Left kidney (tissue), 8 donors: Measurements from ENCODE around the gene RBM4. TPM values are rescaled to one million over a fixed set of nuclear protein-coding genes. Genes with fewer than 3 reads are reported as not detected.
"Not testable (repeated sequence)": the region's sequence is repeated elsewhere in the genome, so short reads cannot be mapped to it uniquely, and the experiment has no call there.

Experiments
- DNase-seq: peaks from one replicate; pipeline ENCODE4 v3.0.0-alpha.2; 2013
- long read RNA-seq, 8 donors: transcript quantifications; one replicate each; lab custom pipeline, GENCODE V29; 2026
- polyA plus RNA-seq: library from polyadenylated mRNA; unstranded; fragments of 120-200 nt; gene quantifications from one replicate; pipeline ENCODE4 v1.2.1, GENCODE V29; 2013; ENCODE audit not compliant: insufficient read length

Gene RBM4
- 258 TPM for polyA plus RNA-seq
- long read RNA-seq, donor 1, transcript RBM4-205 (3 exons, 2,321 nt), result minor isoform, 14 of 153 reads
- long read RNA-seq, donor 1, transcript RBM4-203 (3 exons, 921 nt), result minor isoform, 25 of 153 reads
- long read RNA-seq, donor 1, transcript RBM4-204 (4 exons, 1,763 nt), result minor isoform, 6 of 153 reads
- long read RNA-seq, donor 1, transcript RBM4-201 (4 exons, 1,694 nt), result major isoform, 30 of 153 reads
- long read RNA-seq, donor 1, partial matches to known transcripts, result 58 of 153 reads
- long read RNA-seq, donor 1, other reads (novel, unspliced or antisense), result 8 of 153 reads
- long read RNA-seq, donor 2, transcript RBM4-205 (3 exons, 2,321 nt), result minor isoform, 7 of 168 reads
- long read RNA-seq, donor 2, transcript RBM4-203 (3 exons, 921 nt), result minor isoform, 23 of 168 reads
- long read RNA-seq, donor 2, transcript RBM4-201 (4 exons, 1,694 nt), result major isoform, 52 of 168 reads
- long read RNA-seq, donor 2, partial matches to known transcripts, result 68 of 168 reads
- long read RNA-seq, donor 2, other reads (novel, unspliced or antisense), result 6 of 168 reads
- long read RNA-seq, donor 3, transcript RBM4-206 (2 exons, 1,548 nt), result minor isoform, 10 of 118 reads
- long read RNA-seq, donor 3, transcript RBM4-203 (3 exons, 921 nt), result minor isoform, 24 of 118 reads
- long read RNA-seq, donor 3, transcript RBM4-201 (4 exons, 1,694 nt), result major isoform, 38 of 118 reads
- long read RNA-seq, donor 3, partial matches to known transcripts, result 29 of 118 reads
- long read RNA-seq, donor 3, other reads (novel, unspliced or antisense), result 10 of 118 reads
- long read RNA-seq, donor 4, transcript RBM4-203 (3 exons, 921 nt), result major isoform, 5 of 39 reads
- long read RNA-seq, donor 4, partial matches to known transcripts, result 31 of 39 reads
- long read RNA-seq, donor 4, other reads (novel, unspliced or antisense), result 0 of 39 reads
- long read RNA-seq, donor 5, transcript RBM4-201 (4 exons, 1,694 nt), result major isoform, 64 of 286 reads
- long read RNA-seq, donor 5, transcript RBM4-203 (3 exons, 921 nt), result minor isoform, 61 of 286 reads
- long read RNA-seq, donor 5, transcript RBM4-206 (2 exons, 1,548 nt), result minor isoform, 9 of 286 reads
- long read RNA-seq, donor 5, transcript RBM4-211 (3 exons, 1,011 nt), result minor isoform, 5 of 286 reads
- long read RNA-seq, donor 5, partial matches to known transcripts, result 139 of 286 reads
- long read RNA-seq, donor 5, other reads (novel, unspliced or antisense), result 0 of 286 reads
- long read RNA-seq, donor 6, transcript RBM4-203 (3 exons, 921 nt), result major isoform, 32 of 91 reads
- long read RNA-seq, donor 6, transcript RBM4-205 (3 exons, 2,321 nt), result minor isoform, 6 of 91 reads
- long read RNA-seq, donor 6, transcript RBM4-201 (4 exons, 1,694 nt), result minor isoform, 29 of 91 reads
- long read RNA-seq, donor 6, transcript RBM4-206 (2 exons, 1,548 nt), result minor isoform, 5 of 91 reads
- long read RNA-seq, donor 6, partial matches to known transcripts, result 14 of 91 reads
- long read RNA-seq, donor 6, other reads (novel, unspliced or antisense), result 0 of 91 reads
- long read RNA-seq, donor 7, transcript RBM4-205 (3 exons, 2,321 nt), result minor isoform, 9 of 139 reads
- long read RNA-seq, donor 7, transcript RBM4-203 (3 exons, 921 nt), result minor isoform, 37 of 139 reads
- long read RNA-seq, donor 7, transcript RBM4-206 (2 exons, 1,548 nt), result minor isoform, 6 of 139 reads
- long read RNA-seq, donor 7, transcript RBM4-201 (4 exons, 1,694 nt), result major isoform, 49 of 139 reads
- long read RNA-seq, donor 7, partial matches to known transcripts, result 25 of 139 reads
- long read RNA-seq, donor 7, other reads (novel, unspliced or antisense), result 0 of 139 reads
- long read RNA-seq, donor 8, transcript RBM4-203 (3 exons, 921 nt), result major isoform, 15 of 36 reads
- long read RNA-seq, donor 8, transcript RBM4-201 (4 exons, 1,694 nt), result major isoform, 15 of 36 reads
- long read RNA-seq, donor 8, partial matches to known transcripts, result 0 of 36 reads
- long read RNA-seq, donor 8, other reads (novel, unspliced or antisense), result 0 of 36 reads

- peak; percentile 100 for DNase-seq
Observed at GRCh38 chr11:66638177-66639065, at the start of gene RBM4. Gene RBM4 (plus strand): TSS chr11:66638703. CDS start chr11:66639712, 1,009 bp downstream.

GRCh38 chr11:66589315-66589714 lies 49.2 kb upstream of the RBM4 start:
- DNase-seq, result not testable (repeated sequence)

- DNase-seq, result no peak
Observed at GRCh38 chr11:66589996-66590675, 48.4 kb upstream of the RBM4 start.

- no peak for DNase-seq
Observed at GRCh38 chr11:66591175-66591574, 47.3 kb upstream of the RBM4 start.

GRCh38 chr11:66592457-66593302 lies 45.8 kb upstream of the RBM4 start, which contains the start of the genes CCDC87 and CCS:
Gene CCDC87 (minus strand): TSS chr11:66593063. CDS start chr11:66593015, 48 bp downstream.
Gene CCS (plus strand): TSS chr11:66593185. CDS start chr11:66593262, 77 bp downstream.
- peak; percentile 95 for DNase-seq

- DNase-seq, result no peak
Observed at GRCh38 chr11:66593303-66593635, 45.2 kb upstream of the RBM4 start.

- no peak for DNase-seq
Observed at GRCh38 chr11:66593650-66594049, 44.9 kb upstream of the RBM4 start.

- peak; percentile 53 for DNase-seq
Observed at GRCh38 chr11:66595245-66595904, 43.1 kb upstream of the RBM4 start.

- no peak for DNase-seq
Observed at GRCh38 chr11:66598993-66599392, 39.5 kb upstream of the RBM4 start.

- no peak for DNase-seq
Observed at GRCh38 chr11:66600219-66600618, 38.3 kb upstream of the RBM4 start.

- no peak for DNase-seq
Observed at GRCh38 chr11:66600631-66601233, 37.8 kb upstream of the RBM4 start.

- no peak for DNase-seq
Observed at GRCh38 chr11:66603072-66603471, 35.4 kb upstream of the RBM4 start.

GRCh38 chr11:66604155-66604554 lies 34.3 kb upstream of the RBM4 start:
- no peak for DNase-seq

- not testable (repeated sequence) for DNase-seq
Observed at GRCh38 chr11:66606608-66607007, 31.9 kb upstream of the RBM4 start.

GRCh38 chr11:66607126-66607834 lies 31.2 kb upstream of the RBM4 start:
- DNase-seq, result no peak
